Retinal pigment epithelial cell (primary cell): ENCODE data around the gene ITIH2.
"Not testable (repeated sequence)": the region's sequence is repeated elsewhere in the genome, so short reads cannot be mapped to it uniquely, and the experiment has no call there.

Source experiments
- DNase-seq: peaks from one replicate; pipeline ENCODE4 v3.0.0-alpha.2; 2010; ENCODE audit warnings: low read depth
- H3K4me3 ChIP-seq: 2 replicates; pipeline ENCODE4 v1.5.1; 2011; ENCODE audit warnings: mild to moderate bottlenecking, low read length, control low read depth, moderate library complexity
- TF ChIP-seq, protein P1 (sequence below): conservative IDR thresholded peaks from 2 replicates; pipeline ENCODE4 v1.5.1; 2011; ENCODE audit warnings: low read depth, low read length, control low read depth, inconsistent platforms

The ITIH2 gene

DNA sequence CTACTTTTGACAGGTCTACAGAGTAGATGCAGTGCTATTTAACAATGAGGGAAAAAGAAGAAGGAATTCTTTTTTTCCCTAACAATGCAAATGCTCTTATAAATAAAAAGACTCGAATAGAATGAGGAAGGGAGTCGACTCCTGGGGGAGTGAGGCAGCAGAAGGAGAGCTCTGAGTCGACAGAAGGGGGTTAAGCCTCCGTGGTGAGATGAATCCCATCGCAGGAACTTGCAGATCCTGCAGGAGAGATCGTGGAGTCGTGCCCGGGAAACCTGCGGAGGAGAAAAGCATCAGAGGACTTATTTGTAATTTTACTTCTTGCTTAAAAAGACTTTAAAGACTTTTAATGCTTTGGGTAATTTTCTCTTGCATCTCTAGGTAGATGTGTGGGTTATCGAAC, 17.4 kb downstream of the ITIH2 start:
- H3K4me3 ChIP-seq = no peak overlapping the region
- TF ChIP-seq, protein P1, sequence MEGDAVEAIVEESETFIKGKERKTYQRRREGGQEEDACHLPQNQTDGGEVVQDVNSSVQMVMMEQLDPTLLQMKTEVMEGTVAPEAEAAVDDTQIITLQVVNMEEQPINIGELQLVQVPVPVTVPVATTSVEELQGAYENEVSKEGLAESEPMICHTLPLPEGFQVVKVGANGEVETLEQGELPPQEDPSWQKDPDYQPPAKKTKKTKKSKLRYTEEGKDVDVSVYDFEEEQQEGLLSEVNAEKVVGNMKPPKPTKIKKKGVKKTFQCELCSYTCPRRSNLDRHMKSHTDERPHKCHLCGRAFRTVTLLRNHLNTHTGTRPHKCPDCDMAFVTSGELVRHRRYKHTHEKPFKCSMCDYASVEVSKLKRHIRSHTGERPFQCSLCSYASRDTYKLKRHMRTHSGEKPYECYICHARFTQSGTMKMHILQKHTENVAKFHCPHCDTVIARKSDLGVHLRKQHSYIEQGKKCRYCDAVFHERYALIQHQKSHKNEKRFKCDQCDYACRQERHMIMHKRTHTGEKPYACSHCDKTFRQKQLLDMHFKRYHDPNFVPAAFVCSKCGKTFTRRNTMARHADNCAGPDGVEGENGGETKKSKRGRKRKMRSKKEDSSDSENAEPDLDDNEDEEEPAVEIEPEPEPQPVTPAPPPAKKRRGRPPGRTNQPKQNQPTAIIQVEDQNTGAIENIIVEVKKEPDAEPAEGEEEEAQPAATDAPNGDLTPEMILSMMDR = no peak
- no peak for DNase-seq

DNA sequence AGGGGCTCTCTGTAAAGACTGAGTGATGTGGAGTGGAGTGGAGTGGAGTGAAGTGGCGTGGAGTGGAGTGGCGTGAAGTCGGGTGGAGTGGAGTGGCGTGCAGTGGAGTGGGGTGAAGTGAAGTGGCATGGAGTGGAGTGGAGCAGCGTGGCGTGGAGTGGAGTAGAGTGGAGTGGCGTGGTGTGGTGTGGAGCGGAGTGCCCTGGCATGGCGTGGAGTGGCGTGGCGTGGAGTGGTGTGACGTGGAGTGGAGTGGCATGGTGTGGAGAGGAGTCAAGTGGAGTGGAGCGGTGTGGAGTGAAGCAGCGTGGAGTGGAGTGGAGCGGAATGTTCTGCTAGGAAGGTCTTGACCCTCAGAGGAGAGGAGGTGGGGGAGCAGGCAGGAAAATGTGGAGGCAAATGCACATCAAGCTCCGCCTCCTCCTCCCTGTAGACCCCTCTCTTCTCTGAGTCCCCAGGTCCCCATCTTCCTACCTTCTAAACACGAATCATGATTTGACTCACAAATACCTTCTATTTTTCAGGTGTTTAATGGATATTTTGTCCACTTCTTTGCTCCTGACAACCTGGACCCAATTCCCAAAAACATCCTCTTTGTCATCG, 19.9 kb downstream of the ITIH2 start:
- no peak for DNase-seq
- TF ChIP-seq, protein P1 = no peak

DNA sequence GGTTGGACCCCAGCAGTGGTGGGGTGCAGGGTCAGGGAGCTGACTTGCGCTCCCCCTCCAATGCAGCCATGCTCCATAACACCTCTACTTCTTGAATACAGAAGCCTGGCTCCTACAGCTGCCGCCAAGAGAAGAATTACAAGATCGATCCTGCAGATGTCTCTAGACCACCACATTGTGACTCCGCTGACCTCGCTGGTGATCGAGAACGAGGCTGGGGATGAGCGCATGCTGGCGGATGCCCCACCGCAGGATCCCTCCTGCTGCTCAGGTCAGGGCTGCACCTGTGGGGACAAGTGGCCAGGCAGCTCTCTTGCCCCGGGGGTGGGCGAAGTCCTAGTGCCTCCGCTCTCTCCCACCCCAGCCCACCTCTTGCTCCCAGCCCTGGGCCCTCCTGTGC, 31.7 kb downstream of the ITIH2 start:
- TF ChIP-seq, protein P1 = no peak
- no peak overlapping the region for H3K4me3 ChIP-seq
- DNase-seq = no peak

More for the DNA sequence above, 19.9 kb downstream of the ITIH2 start:
- no peak overlapping the region for H3K4me3 ChIP-seq

DNA sequence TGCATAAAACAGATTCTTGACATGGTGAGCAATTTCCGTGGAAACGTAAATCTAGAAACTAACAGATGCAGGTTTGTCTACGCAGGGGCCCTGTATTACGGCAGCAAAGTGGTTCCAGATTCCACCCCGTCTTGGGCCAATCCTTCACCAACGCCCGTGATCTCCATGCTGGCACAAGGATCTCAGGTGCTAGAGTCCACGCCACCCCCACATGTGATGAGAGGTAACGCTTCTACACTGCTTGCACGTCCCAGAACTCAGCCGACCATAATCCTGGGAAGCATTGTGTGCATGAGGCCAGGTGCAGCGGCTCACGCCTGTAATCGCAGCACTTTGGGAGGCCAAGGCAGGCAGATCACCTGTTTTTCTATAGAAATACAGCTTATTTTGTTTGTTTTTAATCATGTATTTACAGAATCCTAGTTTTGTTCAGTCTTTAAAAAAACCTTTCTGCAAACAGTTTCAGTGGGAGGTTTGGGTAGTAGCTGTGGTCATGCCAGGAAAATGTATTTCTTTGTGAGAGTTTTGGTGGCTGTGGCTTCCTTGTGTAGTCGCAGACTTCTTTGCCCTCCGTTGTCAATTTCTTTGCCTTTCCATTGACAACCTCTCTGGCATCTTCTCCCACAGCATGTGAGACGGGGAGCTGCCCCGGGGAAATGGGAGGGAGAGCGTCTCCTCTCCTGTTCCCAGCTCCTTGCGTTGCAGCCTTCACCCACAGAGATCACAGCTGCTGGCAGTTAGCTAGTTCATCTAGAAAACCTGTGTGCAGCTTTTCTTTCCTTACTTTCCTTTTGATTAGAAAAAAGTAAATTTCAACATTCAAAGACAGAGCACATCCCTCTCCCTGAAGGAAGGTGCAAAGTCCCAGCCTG, 35.7 kb downstream of the ITIH2 start:
- TF ChIP-seq, protein P1 = no peak
- H3K4me3 ChIP-seq = no peak overlapping the region
- DNase-seq = no peak

DNA sequence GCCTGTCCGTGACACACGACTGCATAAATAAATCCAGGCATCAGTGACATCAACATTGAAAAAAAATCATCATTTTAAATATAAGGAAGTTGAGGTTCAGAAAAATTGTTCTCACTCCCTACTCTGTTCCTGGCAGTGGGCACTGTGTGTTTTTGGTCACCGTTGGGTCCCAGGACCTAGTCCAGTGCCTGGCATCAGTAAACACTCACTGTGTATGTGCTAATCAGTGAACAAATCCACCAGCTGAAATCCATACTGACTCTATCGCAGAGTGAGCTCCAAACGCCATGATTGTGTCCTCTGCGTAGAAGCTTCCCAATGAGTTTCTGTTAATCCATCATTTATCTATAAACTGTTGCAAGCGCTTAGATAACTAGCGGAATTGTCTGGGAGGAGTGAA, 41.2 kb downstream of the ITIH2 start:
- H3K4me3 ChIP-seq = no peak overlapping the region
- TF ChIP-seq, protein P1 = no peak
- DNase-seq = no peak

DNA sequence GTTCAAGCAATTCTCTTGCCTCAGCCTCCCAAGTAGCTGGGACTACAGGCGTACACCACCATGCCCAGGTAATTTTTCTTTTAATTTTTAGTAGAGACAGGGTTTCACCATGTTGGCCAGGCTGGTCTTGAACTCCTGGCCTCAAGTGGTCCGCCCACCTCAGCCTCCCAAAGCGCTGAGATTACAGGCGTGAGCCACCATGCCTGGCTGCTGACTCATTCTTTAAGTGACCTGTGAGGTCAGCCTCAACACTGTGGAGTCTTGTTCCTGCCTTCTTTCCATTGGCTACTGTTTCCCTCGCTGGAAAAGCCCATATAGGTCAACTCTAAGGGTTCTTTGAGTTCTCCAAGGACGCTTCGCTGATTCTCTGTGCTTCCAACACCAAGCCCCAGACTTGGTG, 45.5 kb downstream of the ITIH2 start:
- H3K4me3 ChIP-seq, DNase-seq: not testable (repeated sequence)

DNA sequence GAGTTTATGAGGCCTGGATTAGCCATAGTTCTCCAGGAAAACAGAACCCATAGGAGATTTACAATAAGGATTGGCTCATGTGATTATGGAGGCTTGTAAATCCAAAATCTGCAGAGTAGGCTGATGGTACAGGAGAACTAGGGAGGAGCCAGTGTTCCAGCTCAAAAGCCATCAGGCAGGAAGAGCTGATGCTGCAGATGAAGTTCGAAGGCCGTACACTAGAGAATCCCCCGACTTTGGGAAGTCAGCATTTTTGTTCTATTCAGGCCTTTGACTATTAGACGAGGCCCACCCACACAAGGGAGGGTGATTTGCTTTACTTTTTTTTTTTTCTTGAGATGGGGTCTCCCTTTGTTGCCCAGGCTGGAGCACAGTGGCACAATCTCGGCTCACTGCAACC, 47.1 kb downstream of the ITIH2 start:
- no peak for DNase-seq
- TF ChIP-seq, protein P1 = no peak

More for the DNA sequence above, 47.1 kb downstream of the ITIH2 start:
- no peak overlapping the region for H3K4me3 ChIP-seq
